ENCODE measurements around the gene EML3.
"Not testable (repeated sequence)": the region's sequence is repeated elsewhere in the genome, so short reads cannot be mapped to it uniquely, and the experiment has no call there.

Gene EML3

GRCh38 chr11:62612366-62613290 lies at the start of gene EML3, which contains the start of gene ROM1:
EML3 (minus strand) TSS chr11:62612775; CDS start chr11:62612457, 318 bp downstream.
ROM1 (plus strand) TSS chr11:62613257; CDS start chr11:62613282, 25 bp downstream.
- H3K4me1 ChIP-seq (ENCODE audit: insufficient read depth, low read length): peaks cover 20% of the 10 kb centered on the region
- H3K27ac ChIP-seq (ENCODE audit: low read depth, low read length): peak within 1 kb of the TSS; percentile 92
- H3K4me3 ChIP-seq (ENCODE audit: low read depth in 1 of 2, low read length in 2 of 2): peak within 1 kb of the TSS; percentile 39 to 89
- H3K27me3 ChIP-seq (ENCODE audit: control insufficient read depth in 1 of 2, insufficient read depth in 2 of 2, low read length in 2 of 2): no peaks in the 10 kb centered on the region
- no peaks in the 10 kb centered on the region for H3K9me3 ChIP-seq (ENCODE audit: low read length)
- peak within 1 kb of the TSS; percentile 90 for H3K9ac ChIP-seq (ENCODE audit: low read length)
- peaks cover 22% of the 10 kb centered on the region for H3K36me3 ChIP-seq (ENCODE audit: insufficient read depth, low read length)

DNA sequence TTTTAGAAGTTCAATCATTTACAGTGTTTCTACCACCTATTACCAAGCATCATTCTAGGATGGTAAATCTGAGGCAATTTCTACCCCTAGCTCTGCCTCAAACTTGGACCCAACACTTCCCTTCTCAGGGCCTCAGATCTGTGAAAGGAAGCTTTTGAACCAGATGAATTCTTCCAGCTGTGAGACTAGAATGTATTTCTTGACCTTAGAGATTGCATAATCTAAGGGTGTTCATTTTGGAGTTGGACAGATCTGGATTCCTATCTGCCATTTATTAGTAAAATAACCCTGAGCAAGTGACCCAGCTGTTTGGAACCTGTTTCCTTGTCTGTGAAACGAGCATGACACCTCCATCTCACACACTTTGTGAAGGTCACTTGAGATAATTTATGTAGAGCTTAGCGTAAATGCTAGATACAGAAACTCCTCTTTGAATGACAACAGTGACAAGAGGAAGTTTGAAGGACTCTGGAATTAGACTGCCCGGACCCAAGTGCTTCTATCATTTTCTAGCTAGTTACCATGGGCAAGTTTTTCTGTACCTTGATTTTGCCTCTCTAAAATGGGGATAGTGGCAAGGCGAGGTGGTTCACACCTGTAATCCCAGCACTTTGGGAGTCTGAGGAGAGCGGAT lies 44.3 kb upstream of the EML3 start:
- no peak overlapping the region for H3K9ac ChIP-seq (ENCODE audit: low read length)
- H3K36me3 ChIP-seq (ENCODE audit: insufficient read depth, low read length): no peaks in the 10 kb centered on the region
- H3K4me1 ChIP-seq (ENCODE audit: insufficient read depth, low read length): peaks cover 8% of the 10 kb centered on the region
- H3K27me3 ChIP-seq (ENCODE audit: control insufficient read depth in 1 of 2, insufficient read depth in 2 of 2, low read length in 2 of 2): no peaks in the 10 kb centered on the region
- H3K4me3 ChIP-seq (ENCODE audit: low read depth in 1 of 2, low read length in 2 of 2): no peak overlapping the region
- no peaks in the 10 kb centered on the region for H3K9me3 ChIP-seq (ENCODE audit: low read length)
- no peak overlapping the region for H3K27ac ChIP-seq (ENCODE audit: low read depth, low read length)

- Histone ChIP-seq H3K36me3 (ENCODE audit: insufficient read depth, low read length) (peaks cover 2% of the 10 kb centered on the region), H3K9me3 (ENCODE audit: low read length) (no peaks in the 10 kb centered on the region), H3K27ac (ENCODE audit: low read depth, low read length) (no peak overlapping the region), H3K27me3 (ENCODE audit: control insufficient read depth in 1 of 2, insufficient read depth in 2 of 2, low read length in 2 of 2) (no peaks in the 10 kb centered on the region), H3K4me3 (ENCODE audit: low read depth in 1 of 2, low read length in 2 of 2) (no peak overlapping the region), H3K4me1 (ENCODE audit: insufficient read depth, low read length) (peaks cover 14% of the 10 kb centered on the region), H3K9ac (ENCODE audit: low read length) (no peak overlapping the region)
Observed at GRCh38 chr11:62654297-62654696, 41.7 kb upstream of the EML3 start.

DNA sequence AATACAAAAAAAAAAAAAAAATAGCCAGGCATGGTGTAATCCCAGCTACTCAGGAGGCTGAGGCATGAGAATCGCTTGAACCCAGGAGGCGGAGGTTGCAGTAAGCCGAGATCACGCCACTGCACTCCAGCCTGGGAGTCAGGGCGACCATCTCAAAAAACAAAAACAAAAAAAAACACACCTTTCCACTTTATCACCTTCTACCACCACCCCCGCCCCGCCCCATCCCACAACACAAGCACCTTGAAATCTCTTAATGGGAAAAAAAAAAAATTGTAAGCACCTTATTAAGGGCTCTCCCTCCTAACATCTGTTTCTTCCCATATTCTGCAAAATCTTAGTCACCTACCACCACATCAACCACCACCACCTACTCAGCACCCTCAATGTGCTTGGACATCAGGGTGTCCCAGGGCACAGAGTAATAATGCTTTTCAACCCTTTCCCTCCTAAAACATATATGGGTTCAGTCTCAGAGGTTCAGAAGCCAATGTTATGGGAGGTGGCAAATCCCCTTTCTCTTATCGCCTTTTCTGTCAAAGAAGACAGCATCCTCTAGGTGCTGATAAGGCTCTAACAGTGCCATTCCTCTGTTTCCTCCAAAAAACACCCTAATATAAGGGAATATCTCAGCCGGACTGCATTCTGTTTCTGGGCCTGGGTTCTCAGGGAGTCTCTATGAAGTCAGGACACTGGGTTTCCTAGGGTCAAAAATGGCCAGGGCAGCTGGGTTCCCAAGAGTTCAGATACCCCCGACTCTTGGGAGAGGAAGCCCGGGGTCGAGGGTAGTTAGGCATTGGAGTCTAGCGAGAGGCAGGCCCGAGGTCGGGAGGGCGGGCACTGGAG lies 39.8 kb upstream of the EML3 start:
- peak overlapping the region; percentile 84 for H3K27ac ChIP-seq (ENCODE audit: low read depth, low read length)
- H3K27me3 ChIP-seq (ENCODE audit: control insufficient read depth in 1 of 2, insufficient read depth in 2 of 2, low read length in 2 of 2): no peaks in the 10 kb centered on the region

DNA sequence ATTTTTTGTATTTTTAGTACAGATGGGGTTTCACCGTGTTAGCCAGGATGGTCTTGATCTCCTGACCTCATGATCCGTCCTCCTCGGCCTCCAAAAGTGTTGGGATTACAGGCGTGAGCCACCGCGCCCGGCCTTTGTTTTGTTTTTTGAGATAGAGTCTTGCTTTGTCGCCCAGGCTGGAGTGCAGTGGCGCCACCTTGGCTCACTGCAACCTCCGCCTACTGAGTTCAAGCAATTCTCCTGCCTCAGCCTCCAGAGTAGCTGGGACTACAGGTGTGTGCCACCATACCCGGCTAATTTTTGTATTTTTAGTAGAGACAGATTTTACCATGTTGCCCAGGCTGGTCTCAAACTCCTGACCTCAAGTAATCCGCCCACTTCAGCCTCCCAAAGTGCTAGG lies 37.7 kb upstream of the EML3 start:
- peaks cover 28% of the 10 kb centered on the region for H3K4me1 ChIP-seq (ENCODE audit: insufficient read depth, low read length)
- H3K9me3 ChIP-seq (ENCODE audit: low read length); H3K4me3 ChIP-seq (ENCODE audit: low read depth in 1 of 2, low read length in 2 of 2); H3K27me3 ChIP-seq (ENCODE audit: control insufficient read depth in 1 of 2, insufficient read depth in 2 of 2, low read length in 2 of 2); H3K9ac ChIP-seq (ENCODE audit: low read length); H3K27ac ChIP-seq (ENCODE audit: low read depth, low read length): not testable (repeated sequence)
- peaks cover 22% of the 10 kb centered on the region for H3K36me3 ChIP-seq (ENCODE audit: insufficient read depth, low read length)

More for the DNA sequence above, 39.8 kb upstream of the EML3 start:
- Histone ChIP-seq H3K36me3 (ENCODE audit: insufficient read depth, low read length) (peaks cover 21% of the 10 kb centered on the region), H3K9me3 (ENCODE audit: low read length) (no peaks in the 10 kb centered on the region), H3K4me3 (ENCODE audit: low read depth in 1 of 2, low read length in 2 of 2) (peak overlapping the region; percentile 55 to 84), H3K9ac (ENCODE audit: low read length) (peak overlapping the region; percentile 99), H3K4me1 (ENCODE audit: insufficient read depth, low read length) (peaks cover 14% of the 10 kb centered on the region)

GRCh38 chr11:62649486-62649885 lies 36.9 kb upstream of the EML3 start:
- Histone ChIP-seq H3K9me3 (ENCODE audit: low read length) (no peaks in the 10 kb centered on the region), H3K4me1 (ENCODE audit: insufficient read depth, low read length) (peaks cover 32% of the 10 kb centered on the region), H3K4me3 (ENCODE audit: low read depth in 1 of 2, low read length in 2 of 2) (no peak overlapping the region), H3K27ac (ENCODE audit: low read depth, low read length) (no peak overlapping the region), H3K9ac (ENCODE audit: low read length) (no peak overlapping the region), H3K36me3 (ENCODE audit: insufficient read depth, low read length) (peaks cover 23% of the 10 kb centered on the region), H3K27me3 (ENCODE audit: control insufficient read depth in 1 of 2, insufficient read depth in 2 of 2, low read length in 2 of 2) (no peaks in the 10 kb centered on the region)

- H3K4me3 ChIP-seq (ENCODE audit: low read depth in 1 of 2, low read length in 2 of 2): no peak overlapping the region
- H3K4me1 ChIP-seq (ENCODE audit: insufficient read depth, low read length): peaks cover 32% of the 10 kb centered on the region
- H3K9me3 ChIP-seq (ENCODE audit: low read length): no peaks in the 10 kb centered on the region
- H3K27me3 ChIP-seq (ENCODE audit: control insufficient read depth in 1 of 2, insufficient read depth in 2 of 2, low read length in 2 of 2): no peaks in the 10 kb centered on the region
- H3K27ac ChIP-seq (ENCODE audit: low read depth, low read length): no peak overlapping the region
- no peak overlapping the region for H3K9ac ChIP-seq (ENCODE audit: low read length)
- peaks cover 27% of the 10 kb centered on the region for H3K36me3 ChIP-seq (ENCODE audit: insufficient read depth, low read length)
Observed at GRCh38 chr11:62648967-62649364, 36.4 kb upstream of the EML3 start.

DNA sequence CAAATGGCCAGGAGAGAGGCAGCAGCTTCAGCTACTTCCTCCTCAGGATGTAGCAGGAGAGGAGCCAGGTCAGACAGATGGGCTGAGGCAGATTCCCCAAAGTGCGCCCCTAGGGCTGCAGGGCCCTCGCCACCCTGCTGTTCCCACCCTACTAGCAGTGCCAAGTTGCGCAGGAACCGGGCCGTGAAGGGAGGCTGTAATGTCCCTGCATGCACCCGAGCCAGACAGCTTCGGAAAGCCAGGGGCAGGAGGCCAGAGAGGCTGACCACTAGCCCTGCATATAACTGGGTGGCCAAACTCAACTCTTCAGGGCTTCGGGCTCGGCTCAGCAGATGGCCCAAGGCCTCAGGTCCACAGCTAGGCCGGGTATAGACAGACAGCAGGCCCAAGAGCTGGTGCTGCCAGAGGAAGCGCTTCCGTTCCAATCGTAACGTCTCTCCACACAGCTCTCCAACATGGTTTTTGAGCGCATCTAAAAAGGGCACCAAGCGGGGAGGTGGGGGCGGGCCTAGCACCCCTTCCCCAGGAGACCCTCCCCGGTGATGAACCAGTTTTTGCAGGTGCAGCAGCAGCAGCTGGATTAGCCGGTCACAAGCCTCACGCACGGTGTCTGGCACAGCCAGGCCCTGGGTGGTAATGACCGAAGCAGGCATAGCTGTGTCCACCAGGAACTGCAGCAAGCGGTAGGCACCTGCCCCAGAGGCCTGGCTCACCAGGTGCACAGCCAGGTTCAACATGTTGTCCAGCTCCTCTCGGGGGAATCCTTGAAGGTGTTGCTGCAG lies 35.8 kb upstream of the EML3 start:
- Histone ChIP-seq H3K27ac (ENCODE audit: low read depth, low read length) (no peak overlapping the region), H3K27me3 (ENCODE audit: control insufficient read depth in 1 of 2, insufficient read depth in 2 of 2, low read length in 2 of 2) (no peaks in the 10 kb centered on the region), H3K9ac (ENCODE audit: low read length) (no peak overlapping the region), H3K36me3 (ENCODE audit: insufficient read depth, low read length) (peaks cover 27% of the 10 kb centered on the region), H3K9me3 (ENCODE audit: low read length) (no peaks in the 10 kb centered on the region), H3K4me3 (ENCODE audit: low read depth in 1 of 2, low read length in 2 of 2) (no peak overlapping the region), H3K4me1 (ENCODE audit: insufficient read depth, low read length) (peaks cover 32% of the 10 kb centered on the region)

GRCh38 chr11:62647609-62648005 lies 35.0 kb upstream of the EML3 start:
- Histone ChIP-seq H3K9ac (ENCODE audit: low read length) (no peak overlapping the region), H3K27ac (ENCODE audit: low read depth, low read length) (no peak overlapping the region), H3K9me3 (ENCODE audit: low read length) (no peaks in the 10 kb centered on the region), H3K4me1 (ENCODE audit: insufficient read depth, low read length) (peaks cover 31% of the 10 kb centered on the region), H3K4me3 (ENCODE audit: low read depth in 1 of 2, low read length in 2 of 2) (no peak overlapping the region), H3K27me3 (ENCODE audit: control insufficient read depth in 1 of 2, insufficient read depth in 2 of 2, low read length in 2 of 2) (no peaks in the 10 kb centered on the region), H3K36me3 (ENCODE audit: insufficient read depth, low read length) (peaks cover 32% of the 10 kb centered on the region)

GRCh38 chr11:62646825-62647608 lies 34.4 kb upstream of the EML3 start:
- Histone ChIP-seq H3K4me1 (ENCODE audit: insufficient read depth, low read length) (peaks cover 26% of the 10 kb centered on the region), H3K27ac (ENCODE audit: low read depth, low read length) (peak overlapping the region; percentile 66), H3K36me3 (ENCODE audit: insufficient read depth, low read length) (peaks cover 32% of the 10 kb centered on the region), H3K9ac (ENCODE audit: low read length) (no peak overlapping the region), H3K27me3 (ENCODE audit: control insufficient read depth in 1 of 2, insufficient read depth in 2 of 2, low read length in 2 of 2) (no peaks in the 10 kb centered on the region), H3K9me3 (ENCODE audit: low read length) (no peaks in the 10 kb centered on the region), H3K4me3 (ENCODE audit: low read depth in 1 of 2, low read length in 2 of 2) (peak overlapping the region in 1 of 2 donors; percentile 41)
